Large intestine (tissue), 3 donors: ENCODE results near the gene MBNL2. TPM values are rescaled to one million over a fixed set of nuclear protein-coding genes. Genes with fewer than 3 reads are reported as not detected.

Experiments
- DNase-seq, 2 donors: peaks; one replicate each; pipeline versions ENCODE4 v3.0.0 to v3.0.0-alpha.2; 2013
- H3K27ac ChIP-seq: one replicate; pipeline ENCODE4 v1.5.1; 2013; ENCODE audit warnings: low read length
- H3K27me3 ChIP-seq: 2 replicates; pipeline ENCODE4 v1.6.1; 2013; ENCODE audit warnings: low read length; ENCODE audit not compliant: control insufficient read depth, insufficient read depth
- H3K36me3 ChIP-seq: 2 replicates; pipeline ENCODE4 v1.6.1; 2013; ENCODE audit warnings: low read length; ENCODE audit not compliant: control insufficient read depth, insufficient read depth
- H3K4me1 ChIP-seq: one replicate; pipeline ENCODE4 v1.6.1; 2013; ENCODE audit warnings: low read length; ENCODE audit not compliant: control insufficient read depth, insufficient read depth
- H3K4me3 ChIP-seq: one replicate; pipeline ENCODE4 v1.5.1; 2013; ENCODE audit warnings: low read length
- H3K9me3 ChIP-seq: one replicate; pipeline ENCODE4 v1.6.1; 2013; ENCODE audit warnings: mild to moderate bottlenecking, low read depth, low read length, moderate library complexity; ENCODE audit not compliant: control insufficient read depth
- WGBS: methylation state at CpG from one replicate; pipeline ENCODE4 v1.1.5; 2013; ENCODE audit warnings: low lambda C conversion rate; ENCODE audit not compliant: insufficient coverage; 5-methylcytosine and 5-hydroxymethylcytosine counted together
- polyA plus RNA-seq: library from polyadenylated mRNA; unstranded; fragments of 120-200 nt; gene quantifications from one replicate; pipeline ENCODE4 v1.2.1, GENCODE V29; 2013

MBNL2 gene
- polyA plus RNA-seq, 1 donor: 38.6 TPM

GRCh38 chr13:97381189-97381588 is 159.1 kb downstream of the MBNL2 start:
- 100% methylated on average over 1 of the region's 1 CpG for WGBS
- Histone ChIP-seq H3K9me3 (no peaks in the 10 kb centered on the region), H3K27ac (no peak overlapping the region), H3K4me1 (no peaks in the 10 kb centered on the region), H3K4me3 (no peak overlapping the region), H3K36me3 (peaks cover 21% of the 10 kb centered on the region), H3K27me3 (no peaks in the 10 kb centered on the region)
- no peak for DNase-seq

GRCh38 chr13:97382276-97382675 is 160.1 kb downstream of the MBNL2 start:
- no peaks in the 10 kb centered on the region for H3K9me3 ChIP-seq
- H3K4me3 ChIP-seq: no peak overlapping the region
- no peak overlapping the region for H3K27ac ChIP-seq
- no peak for DNase-seq
- H3K4me1 ChIP-seq: no peaks in the 10 kb centered on the region
- peaks cover 17% of the 10 kb centered on the region for H3K36me3 ChIP-seq
- WGBS: no CpG with 5 or more reads among the region's 5 CpGs
- H3K27me3 ChIP-seq: no peaks in the 10 kb centered on the region

- no peaks in the 10 kb centered on the region for H3K27me3 ChIP-seq
- H3K4me3 ChIP-seq: no peak overlapping the region
- WGBS: no CpG with 5 or more reads among the region's 2 CpGs
- no peaks in the 10 kb centered on the region for H3K4me1 ChIP-seq
- no peaks in the 10 kb centered on the region for H3K9me3 ChIP-seq
- peaks cover 20% of the 10 kb centered on the region for H3K36me3 ChIP-seq
- DNase-seq: no peak
- H3K27ac ChIP-seq: no peak overlapping the region
Measured at GRCh38 chr13:97384371-97384770, 162.2 kb downstream of the MBNL2 start.

GRCh38 chr13:97385146-97385545 is 163.0 kb downstream of the MBNL2 start:
- H3K4me1 ChIP-seq: no peaks in the 10 kb centered on the region
- no peaks in the 10 kb centered on the region for H3K27me3 ChIP-seq
- H3K4me3 ChIP-seq: no peak overlapping the region
- H3K36me3 ChIP-seq: peaks cover 20% of the 10 kb centered on the region
- no peaks in the 10 kb centered on the region for H3K9me3 ChIP-seq
- H3K27ac ChIP-seq: no peak overlapping the region
- DNase-seq: no peak

- H3K27me3 ChIP-seq: no peaks in the 10 kb centered on the region
- H3K4me3 ChIP-seq: no peak overlapping the region
- no peak for DNase-seq
- H3K9me3 ChIP-seq: no peaks in the 10 kb centered on the region
- H3K4me1 ChIP-seq: no peaks in the 10 kb centered on the region
- WGBS: no CpG with 5 or more reads among the region's 3 CpGs
- peaks cover 20% of the 10 kb centered on the region for H3K36me3 ChIP-seq
- H3K27ac ChIP-seq: no peak overlapping the region
Measured at GRCh38 chr13:97385854-97386253, 163.7 kb downstream of the MBNL2 start.

GRCh38 chr13:97386801-97387484 is 164.8 kb downstream of the MBNL2 start:
- H3K27me3 ChIP-seq: no peaks in the 10 kb centered on the region
- no CpG with 5 or more reads among the region's 4 CpGs for WGBS
- DNase-seq: no peak
- no peaks in the 10 kb centered on the region for H3K9me3 ChIP-seq
- peaks cover 21% of the 10 kb centered on the region for H3K36me3 ChIP-seq
- no peak overlapping the region for H3K4me3 ChIP-seq
- H3K4me1 ChIP-seq: no peaks in the 10 kb centered on the region
- no peak overlapping the region for H3K27ac ChIP-seq

- H3K4me3 ChIP-seq: no peak overlapping the region
- H3K4me1 ChIP-seq: no peaks in the 10 kb centered on the region
- peaks cover 19% of the 10 kb centered on the region for H3K36me3 ChIP-seq
- no CpG with 5 or more reads among the region's 5 CpGs for WGBS
- DNase-seq: no peak
- no peaks in the 10 kb centered on the region for H3K9me3 ChIP-seq
- H3K27ac ChIP-seq: no peak overlapping the region
- H3K27me3 ChIP-seq: no peaks in the 10 kb centered on the region
Measured at GRCh38 chr13:97387485-97387839, 165.3 kb downstream of the MBNL2 start.

GRCh38 chr13:97387890-97388289 is 165.8 kb downstream of the MBNL2 start:
- no peak overlapping the region for H3K4me3 ChIP-seq
- H3K4me1 ChIP-seq: no peaks in the 10 kb centered on the region
- no CpG with 5 or more reads among the region's 1 CpG for WGBS
- H3K27me3 ChIP-seq: no peaks in the 10 kb centered on the region
- no peak overlapping the region for H3K27ac ChIP-seq
- H3K9me3 ChIP-seq: no peaks in the 10 kb centered on the region
- peaks cover 14% of the 10 kb centered on the region for H3K36me3 ChIP-seq
- DNase-seq: no peak

- Histone ChIP-seq H3K9me3 (no peaks in the 10 kb centered on the region), H3K36me3 (peaks cover 12% of the 10 kb centered on the region), H3K27ac (no peak overlapping the region), H3K27me3 (no peaks in the 10 kb centered on the region), H3K4me3 (no peak overlapping the region), H3K4me1 (no peaks in the 10 kb centered on the region)
- DNase-seq: no peak
- WGBS: no CpG with 5 or more reads among the region's 3 CpGs
Measured at GRCh38 chr13:97388373-97388772, 166.2 kb downstream of the MBNL2 start.

- Histone ChIP-seq H3K4me1 (no peaks in the 10 kb centered on the region), H3K9me3 (no peaks in the 10 kb centered on the region), H3K4me3 (no peak overlapping the region), H3K27ac (no peak overlapping the region), H3K36me3 (peaks cover 16% of the 10 kb centered on the region), H3K27me3 (no peaks in the 10 kb centered on the region)
- DNase-seq: no peak
- no CpG with 5 or more reads among the region's 3 CpGs for WGBS
Measured at GRCh38 chr13:97390941-97391600, 168.9 kb downstream of the MBNL2 start.

GRCh38 chr13:97392020-97392419 is 169.9 kb downstream of the MBNL2 start:
- DNase-seq: no peak
- H3K27ac ChIP-seq: no peak overlapping the region
- WGBS: no CpG with 5 or more reads among the region's 1 CpG
- no peaks in the 10 kb centered on the region for H3K9me3 ChIP-seq
- H3K36me3 ChIP-seq: peaks cover 16% of the 10 kb centered on the region
- H3K4me1 ChIP-seq: no peaks in the 10 kb centered on the region
- H3K27me3 ChIP-seq: no peaks in the 10 kb centered on the region
- no peak overlapping the region for H3K4me3 ChIP-seq
